ENCODE measurements around the gene IL1RAPL1. TPM values are rescaled to one million over a fixed set of nuclear protein-coding genes. Genes with fewer than 3 reads are reported as not detected.
A peak's percentile ranks its signal among the peaks of the same experiment; 100 is the strongest.

The IL1RAPL1 gene
- total RNA-seq, 1 donor from 2014 or later: not detected

DNA sequence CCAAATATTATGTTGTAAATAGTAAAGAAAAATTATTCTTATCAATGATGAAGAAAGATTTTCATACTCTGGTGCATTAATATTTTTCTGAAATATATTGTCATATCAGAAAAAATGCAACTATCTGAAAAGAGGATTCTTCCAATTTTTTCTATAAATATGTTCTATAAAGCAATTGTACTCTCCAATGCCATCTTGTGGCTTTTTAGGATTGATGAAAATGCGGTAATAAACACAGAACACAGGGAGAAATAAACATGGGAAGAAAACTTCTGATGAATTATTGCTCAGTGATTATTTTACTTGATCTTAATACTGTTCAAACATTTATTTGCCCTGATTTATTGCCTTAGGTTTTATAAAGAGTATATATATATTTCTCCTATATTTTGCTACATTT lies 215.4 kb downstream of the IL1RAPL1 start:
- TF ChIP-seq, protein P1, sequence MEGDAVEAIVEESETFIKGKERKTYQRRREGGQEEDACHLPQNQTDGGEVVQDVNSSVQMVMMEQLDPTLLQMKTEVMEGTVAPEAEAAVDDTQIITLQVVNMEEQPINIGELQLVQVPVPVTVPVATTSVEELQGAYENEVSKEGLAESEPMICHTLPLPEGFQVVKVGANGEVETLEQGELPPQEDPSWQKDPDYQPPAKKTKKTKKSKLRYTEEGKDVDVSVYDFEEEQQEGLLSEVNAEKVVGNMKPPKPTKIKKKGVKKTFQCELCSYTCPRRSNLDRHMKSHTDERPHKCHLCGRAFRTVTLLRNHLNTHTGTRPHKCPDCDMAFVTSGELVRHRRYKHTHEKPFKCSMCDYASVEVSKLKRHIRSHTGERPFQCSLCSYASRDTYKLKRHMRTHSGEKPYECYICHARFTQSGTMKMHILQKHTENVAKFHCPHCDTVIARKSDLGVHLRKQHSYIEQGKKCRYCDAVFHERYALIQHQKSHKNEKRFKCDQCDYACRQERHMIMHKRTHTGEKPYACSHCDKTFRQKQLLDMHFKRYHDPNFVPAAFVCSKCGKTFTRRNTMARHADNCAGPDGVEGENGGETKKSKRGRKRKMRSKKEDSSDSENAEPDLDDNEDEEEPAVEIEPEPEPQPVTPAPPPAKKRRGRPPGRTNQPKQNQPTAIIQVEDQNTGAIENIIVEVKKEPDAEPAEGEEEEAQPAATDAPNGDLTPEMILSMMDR (conservative IDR thresholded peaks at IDR 0.05; ENCODE audit: low read depth, low read length): peak; percentile 26
- H3K4me3 ChIP-seq (ENCODE audit: low read depth, low read length): no peak overlapping the region
- DNase-seq (ENCODE audit: low read depth): no peak

DNA sequence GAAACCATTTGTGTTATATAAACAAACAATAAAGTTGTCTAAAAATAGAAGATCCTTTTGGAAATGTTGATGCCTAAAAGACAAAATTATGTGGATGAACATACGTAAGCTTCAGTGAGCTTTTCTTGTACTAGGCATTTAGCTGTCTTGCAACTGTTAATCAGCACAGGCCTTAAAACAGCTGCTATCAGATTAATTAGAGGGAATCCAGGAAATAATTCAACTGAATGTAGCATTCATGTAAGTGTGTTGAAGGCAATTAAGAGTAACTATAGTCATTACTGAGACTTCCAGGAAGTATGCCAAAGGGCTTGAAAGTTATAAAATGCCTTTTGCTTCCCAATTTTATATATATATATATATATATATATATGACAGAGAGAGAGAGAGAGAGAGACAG lies 248.7 kb downstream of the IL1RAPL1 start:
- no peak overlapping the region for H3K4me3 ChIP-seq (ENCODE audit: low read depth, low read length)

DNA sequence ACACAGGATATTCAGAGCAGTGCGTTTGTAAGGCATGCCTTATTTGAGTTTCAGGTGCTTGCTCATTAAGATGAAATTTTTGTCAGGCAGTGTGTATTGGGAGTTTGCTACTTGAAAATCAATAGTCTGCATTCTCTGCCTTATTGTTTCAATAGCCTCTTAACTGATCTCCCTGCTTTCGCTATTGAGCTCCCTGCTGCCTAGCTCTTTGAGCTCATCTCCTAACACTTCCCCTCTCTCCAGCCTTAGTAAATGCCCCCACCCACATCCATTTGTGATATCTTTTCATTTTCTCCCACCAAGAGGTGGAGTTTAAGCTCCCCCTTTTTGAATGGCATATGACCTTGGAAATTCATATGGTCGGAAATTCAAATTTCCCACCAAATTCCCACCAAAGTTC lies 256.6 kb downstream of the IL1RAPL1 start:
- DNase-seq (ENCODE audit: low read depth): no peak
- TF ChIP-seq, protein P1 (conservative IDR thresholded peaks at IDR 0.05; ENCODE audit: low read depth, low read length): no peak
- no peak overlapping the region for H3K4me3 ChIP-seq (ENCODE audit: low read depth, low read length)

More for the DNA sequence above, 248.7 kb downstream of the IL1RAPL1 start:
- DNase-seq (ENCODE audit: low read depth): no peak
- TF ChIP-seq, protein P1 (conservative IDR thresholded peaks at IDR 0.05; ENCODE audit: low read depth, low read length): no peak

DNA sequence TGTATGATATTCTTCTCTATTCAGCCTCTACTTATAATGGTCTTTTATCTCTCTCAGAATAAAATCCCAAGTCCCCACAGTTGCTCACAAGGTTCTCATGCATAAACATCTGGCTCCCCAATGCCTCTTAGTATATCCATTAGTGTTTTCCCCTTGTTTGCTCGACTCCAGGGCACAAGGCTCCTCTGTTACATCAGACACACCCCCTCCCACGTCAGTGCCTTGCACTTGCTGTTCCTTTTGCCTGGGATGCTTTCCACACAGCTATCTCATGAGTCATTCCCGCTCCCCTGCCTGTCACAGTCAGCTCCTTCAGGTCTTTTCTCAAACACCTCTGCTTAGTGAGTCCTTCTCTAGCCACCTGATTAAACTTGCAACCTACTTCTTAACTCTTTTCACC lies 260.2 kb downstream of the IL1RAPL1 start:
- no peak for DNase-seq (ENCODE audit: low read depth)
- no peak overlapping the region for H3K4me3 ChIP-seq (ENCODE audit: low read depth, low read length)
- TF ChIP-seq, protein P1 (conservative IDR thresholded peaks at IDR 0.05; ENCODE audit: low read depth, low read length): no peak

DNA sequence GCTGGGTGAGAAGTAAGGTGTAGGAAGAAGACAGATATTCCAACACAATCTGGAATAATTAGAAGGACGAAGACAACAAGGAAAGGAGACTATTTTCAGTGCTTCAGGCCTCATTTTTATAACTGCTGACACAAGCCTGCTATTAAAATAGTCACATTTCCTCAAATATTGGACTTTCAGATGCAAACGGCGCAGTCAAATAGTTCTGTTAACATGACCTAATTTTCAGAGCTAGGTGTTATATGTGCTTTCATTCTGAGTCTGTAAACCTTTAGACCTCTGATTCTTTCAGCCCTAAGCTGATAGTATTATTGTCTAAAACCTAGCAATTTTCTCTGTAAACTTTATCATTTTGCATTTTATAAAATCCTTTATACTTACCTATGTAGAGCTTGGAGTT lies 261.5 kb downstream of the IL1RAPL1 start:
- no peak for DNase-seq (ENCODE audit: low read depth)
- TF ChIP-seq, protein P1 (conservative IDR thresholded peaks at IDR 0.05; ENCODE audit: low read depth, low read length): no peak
- H3K4me3 ChIP-seq (ENCODE audit: low read depth, low read length): no peak overlapping the region

DNA sequence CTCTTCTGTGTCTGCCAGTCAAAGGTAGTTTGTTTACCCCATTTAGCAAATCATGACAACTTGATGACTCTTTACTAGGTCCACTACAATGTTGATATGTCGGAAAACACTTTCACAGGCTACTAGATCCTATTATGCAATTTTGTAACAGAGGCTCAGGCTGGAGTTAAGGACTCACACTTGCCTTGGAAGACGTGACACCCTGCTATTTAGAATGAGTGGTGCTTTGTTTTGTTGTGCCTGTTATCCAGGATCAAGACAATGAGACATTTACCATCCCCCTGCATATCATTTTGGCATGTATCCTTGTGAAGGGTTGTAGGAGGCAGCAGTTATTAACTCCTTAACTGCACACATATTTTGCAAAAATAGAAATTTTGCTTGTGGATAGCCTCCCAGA lies 263.7 kb downstream of the IL1RAPL1 start:
- DNase-seq (ENCODE audit: low read depth): no peak
- H3K4me3 ChIP-seq (ENCODE audit: low read depth, low read length): no peak overlapping the region
- TF ChIP-seq, protein P1 (conservative IDR thresholded peaks at IDR 0.05; ENCODE audit: low read depth, low read length): no peak

DNA sequence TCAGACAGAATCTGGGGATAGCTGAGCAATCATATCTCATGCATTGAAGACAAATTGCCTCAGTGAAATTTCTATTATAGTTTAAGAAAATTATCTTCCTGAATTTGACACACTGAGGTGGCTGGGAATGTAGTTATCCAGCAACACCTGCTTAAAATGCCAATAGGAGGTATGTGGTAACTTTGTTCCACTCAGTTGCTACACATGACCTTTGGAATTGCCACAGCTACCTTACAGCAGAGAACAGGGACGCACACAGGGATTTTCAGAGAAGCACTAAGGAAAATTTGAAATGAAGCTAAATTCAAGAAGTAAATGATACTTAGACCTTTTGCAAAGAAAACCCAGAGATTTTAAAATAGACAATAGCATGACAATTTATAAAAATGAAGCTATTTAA lies 264.6 kb downstream of the IL1RAPL1 start:
- DNase-seq (ENCODE audit: low read depth): no peak
- no peak overlapping the region for H3K4me3 ChIP-seq (ENCODE audit: low read depth, low read length)
- TF ChIP-seq, protein P1 (conservative IDR thresholded peaks at IDR 0.05; ENCODE audit: low read depth, low read length): no peak

Data from epithelial cell of proximal tubule (primary cell).